Measurements from ENCODE around the gene PCDHGB3. TPM values are rescaled to one million over a fixed set of nuclear protein-coding genes. Genes with fewer than 3 reads are reported as not detected.
A peak's percentile ranks its signal among the peaks of the same experiment; 100 is the strongest.

PCDHGB3 gene
- total RNA-seq, 2 donors from 2014 or later = 0.40 to 4.6 TPM

DNA sequence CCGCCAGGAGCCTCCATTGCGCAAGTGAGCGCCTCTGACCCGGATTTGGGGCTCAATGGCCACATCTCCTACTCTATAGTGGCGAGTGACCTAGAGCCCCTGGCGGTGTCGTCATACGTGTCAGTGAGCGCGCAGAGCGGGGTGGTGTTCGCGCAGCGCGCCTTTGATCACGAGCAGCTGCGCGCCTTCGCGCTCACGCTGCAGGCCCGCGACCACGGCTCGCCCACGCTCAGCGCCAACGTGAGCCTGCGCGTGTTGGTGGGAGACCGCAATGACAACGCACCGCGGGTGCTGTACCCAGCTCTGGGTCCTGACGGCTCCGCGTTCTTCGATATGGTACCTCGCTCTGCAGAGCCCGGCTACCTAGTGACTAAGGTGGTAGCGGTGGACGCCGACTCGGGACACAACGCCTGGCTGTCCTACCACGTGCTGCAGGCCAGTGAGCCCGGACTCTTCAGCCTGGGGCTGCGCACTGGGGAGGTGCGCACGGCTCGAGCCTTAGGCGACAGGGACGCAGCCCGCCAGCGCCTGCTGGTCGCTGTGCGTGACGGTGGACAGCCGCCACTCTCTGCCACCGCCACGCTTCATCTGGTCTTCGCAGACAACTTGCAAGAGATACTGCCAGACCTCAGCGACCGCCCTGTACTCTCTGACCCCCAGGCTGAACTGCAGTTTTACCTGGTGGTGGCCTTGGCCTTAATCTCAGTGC, 39.7 kb downstream of the PCDHGB3 start:
- Mint-ChIP-seq H3K9me3 (peaks cover 31% of the 10 kb centered on the region), H3K27ac (no peak overlapping the region), H3K4me3 (no peak overlapping the region), H3K27me3 (ENCODE audit: insufficient read depth) (peaks cover 23% of the 10 kb centered on the region), H3K4me1 (peaks cover 3% of the 10 kb centered on the region), H3K36me3 (ENCODE audit: low read depth) (peaks cover 27% of the 10 kb centered on the region)
- H3K27ac ChIP-seq (ENCODE audit: low read depth, low read length) = no peak overlapping the region
- H3K4me3 ChIP-seq (ENCODE audit: low read length) = no peak overlapping the region
- H3K9me3 ChIP-seq (ENCODE audit: control insufficient read depth, low read length) = peaks cover 36% of the 10 kb centered on the region
- WGBS, 2 experiments (ENCODE audit: insufficient coverage in 1 of 2, insufficient read length in 1 of 2) = 94 to 96% methylated on average over 64 of the region's 64 CpGs
- no peaks in the 10 kb centered on the region for H3K36me3 ChIP-seq (ENCODE audit: control insufficient read depth, insufficient read depth, low read length)
- H3K27me3 ChIP-seq (ENCODE audit: control insufficient read depth, insufficient read depth, low read length, poor library complexity, severe bottlenecking) = no peaks in the 10 kb centered on the region
- no peak overlapping the region for H3K9ac ChIP-seq (ENCODE audit: extremely low read depth, low read length, poor library complexity, severe bottlenecking)
- DNase-seq = no peak
- TF ChIP-seq, protein P1, sequence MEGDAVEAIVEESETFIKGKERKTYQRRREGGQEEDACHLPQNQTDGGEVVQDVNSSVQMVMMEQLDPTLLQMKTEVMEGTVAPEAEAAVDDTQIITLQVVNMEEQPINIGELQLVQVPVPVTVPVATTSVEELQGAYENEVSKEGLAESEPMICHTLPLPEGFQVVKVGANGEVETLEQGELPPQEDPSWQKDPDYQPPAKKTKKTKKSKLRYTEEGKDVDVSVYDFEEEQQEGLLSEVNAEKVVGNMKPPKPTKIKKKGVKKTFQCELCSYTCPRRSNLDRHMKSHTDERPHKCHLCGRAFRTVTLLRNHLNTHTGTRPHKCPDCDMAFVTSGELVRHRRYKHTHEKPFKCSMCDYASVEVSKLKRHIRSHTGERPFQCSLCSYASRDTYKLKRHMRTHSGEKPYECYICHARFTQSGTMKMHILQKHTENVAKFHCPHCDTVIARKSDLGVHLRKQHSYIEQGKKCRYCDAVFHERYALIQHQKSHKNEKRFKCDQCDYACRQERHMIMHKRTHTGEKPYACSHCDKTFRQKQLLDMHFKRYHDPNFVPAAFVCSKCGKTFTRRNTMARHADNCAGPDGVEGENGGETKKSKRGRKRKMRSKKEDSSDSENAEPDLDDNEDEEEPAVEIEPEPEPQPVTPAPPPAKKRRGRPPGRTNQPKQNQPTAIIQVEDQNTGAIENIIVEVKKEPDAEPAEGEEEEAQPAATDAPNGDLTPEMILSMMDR (conservative IDR thresholded peaks at IDR 0.05) = no peak
- H3K4me1 ChIP-seq (ENCODE audit: control insufficient read depth, insufficient read depth, low read length) = no peaks in the 10 kb centered on the region

DNA sequence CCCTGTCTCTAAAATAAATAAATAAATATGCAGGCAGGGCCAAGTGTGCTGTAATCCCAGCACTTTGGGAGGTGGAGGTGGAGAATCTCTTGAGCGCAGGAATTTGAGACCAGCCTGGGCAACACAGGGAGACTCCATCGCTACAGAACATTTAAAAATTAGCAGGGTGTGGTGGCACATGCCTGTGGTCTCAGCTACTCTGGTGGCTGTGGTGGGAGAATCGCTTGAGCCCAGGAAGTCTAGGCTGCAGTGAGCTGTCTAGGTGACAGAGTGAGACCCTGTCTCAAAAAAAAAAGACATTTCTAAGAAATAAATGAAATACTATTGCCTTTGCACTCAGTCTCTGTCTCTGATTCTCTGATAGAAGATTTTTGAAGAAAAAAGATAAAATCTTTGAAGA, 41.5 kb downstream of the PCDHGB3 start:
- no peak overlapping the region for H3K4me3 Mint-ChIP-seq
- no peak overlapping the region for H3K9ac ChIP-seq (ENCODE audit: extremely low read depth, low read length, poor library complexity, severe bottlenecking)

DNA sequence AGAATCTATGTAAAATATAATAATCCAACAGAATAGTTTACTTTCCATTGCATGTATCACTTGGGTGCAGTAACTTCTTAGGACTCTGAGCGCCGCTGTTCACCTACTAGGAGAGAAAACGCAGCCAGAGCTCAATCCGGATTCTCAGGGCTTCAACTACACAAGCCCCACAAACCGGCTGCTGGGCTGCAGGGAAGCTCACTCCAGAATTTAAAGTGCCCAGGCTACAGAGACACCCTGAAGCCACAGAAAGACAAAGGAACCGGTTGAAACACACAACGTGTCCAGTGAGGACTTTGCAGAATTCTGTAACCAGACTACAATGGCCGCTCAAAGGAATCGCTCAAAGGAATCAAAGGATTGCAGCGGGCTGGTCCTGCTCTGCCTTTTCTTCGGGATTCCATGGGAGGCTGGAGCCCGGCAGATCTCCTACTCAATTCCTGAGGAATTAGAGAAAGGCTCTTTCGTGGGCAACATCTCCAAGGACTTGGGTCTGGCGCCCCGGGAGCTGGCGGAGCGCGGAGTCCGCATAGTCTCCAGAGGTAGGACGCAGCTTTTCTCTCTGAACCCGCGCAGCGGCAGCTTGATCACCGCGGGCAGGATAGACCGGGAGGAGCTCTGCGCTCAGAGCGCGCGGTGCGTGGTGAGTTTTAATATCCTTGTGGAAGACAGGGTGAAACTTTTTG, 43.0 kb downstream of the PCDHGB3 start, which contains the start of gene PCDHGA10:
Gene PCDHGA10, plus strand, starts transcription at position 134 of the 686 bp plus-strand sequence. Its CDS starts 189 bp downstream, at position 323.
- peak; percentile 85 for DNase-seq
- Histone ChIP-seq H3K4me1 (ENCODE audit: control insufficient read depth, insufficient read depth, low read length) (no peaks in the 10 kb centered on the region), H3K9ac (ENCODE audit: extremely low read depth, low read length, poor library complexity, severe bottlenecking) (peak within 1 kb of the TSS; percentile 50), H3K4me3 (ENCODE audit: low read length) (peak within 1 kb of the TSS; percentile 75), H3K27me3 (ENCODE audit: control insufficient read depth, insufficient read depth, low read length, poor library complexity, severe bottlenecking) (no peaks in the 10 kb centered on the region), H3K27ac (ENCODE audit: low read depth, low read length) (no peak within 1 kb of the TSS), H3K9me3 (ENCODE audit: control insufficient read depth, low read length) (peaks cover 29% of the 10 kb centered on the region), H3K36me3 (ENCODE audit: control insufficient read depth, insufficient read depth, low read length) (no peaks in the 10 kb centered on the region)
- Mint-ChIP-seq H3K9me3 (peaks cover 30% of the 10 kb centered on the region), H3K4me1 (peaks cover 3% of the 10 kb centered on the region), H3K36me3 (ENCODE audit: low read depth) (peaks cover 30% of the 10 kb centered on the region), H3K27me3 (ENCODE audit: insufficient read depth) (peaks cover 26% of the 10 kb centered on the region), H3K4me3 (peak within 1 kb of the TSS; percentile 80), H3K27ac (peak within 1 kb of the TSS; percentile 92)
- 51 to 57% methylated on average over 17 to 31 of the region's 31 CpGs for WGBS, 2 experiments (ENCODE audit: insufficient coverage in 1 of 2, insufficient read length in 1 of 2)
- TF ChIP-seq, protein P1 (conservative IDR thresholded peaks at IDR 0.05) = peak; percentile 89

More for the DNA sequence above, 41.5 kb downstream of the PCDHGB3 start:
- Histone ChIP-seq H3K4me1 (ENCODE audit: control insufficient read depth, insufficient read depth, low read length) (no peaks in the 10 kb centered on the region), H3K27me3 (ENCODE audit: control insufficient read depth, insufficient read depth, low read length, poor library complexity, severe bottlenecking) (no peaks in the 10 kb centered on the region), H3K4me3 (ENCODE audit: low read length) (no peak overlapping the region), H3K27ac (ENCODE audit: low read depth, low read length) (no peak overlapping the region), H3K9me3 (ENCODE audit: control insufficient read depth, low read length) (peaks cover 28% of the 10 kb centered on the region), H3K36me3 (ENCODE audit: control insufficient read depth, insufficient read depth, low read length) (no peaks in the 10 kb centered on the region)
- DNase-seq = no peak
- H3K4me1 Mint-ChIP-seq = peaks cover 3% of the 10 kb centered on the region
- H3K9me3 Mint-ChIP-seq = peaks cover 28% of the 10 kb centered on the region
- H3K36me3 Mint-ChIP-seq (ENCODE audit: low read depth) = peaks cover 28% of the 10 kb centered on the region
- TF ChIP-seq, protein P1 (conservative IDR thresholded peaks at IDR 0.05) = no peak
- peaks cover 23% of the 10 kb centered on the region for H3K27me3 Mint-ChIP-seq (ENCODE audit: insufficient read depth)
- 89 to 100% methylated on average over 3 of the region's 3 CpGs for WGBS, 2 experiments (ENCODE audit: insufficient coverage in 1 of 2, insufficient read length in 1 of 2)
- H3K27ac Mint-ChIP-seq = no peak overlapping the region
